ENCODE data around the gene NOTCH1. TPM values are rescaled to one million over a fixed set of nuclear protein-coding genes. Genes with fewer than 3 reads are reported as not detected.

Gene NOTCH1
- total RNA-seq, result 10 to 100 TPM; 23.4 to 24.2 TPM
- polyA plus RNA-seq (2013, experiment 1 of 2), result 72.4 TPM
- polyA plus RNA-seq (2013, experiment 2 of 2), result 68.2 TPM
- long read RNA-seq, experiment 1, partial matches to known transcripts, result 2 of 6 reads
- long read RNA-seq, experiment 1, other reads (novel, unspliced or antisense), result 4 of 6 reads
- long read RNA-seq, experiment 2, full-length matches to known transcripts, result 5 of 20 reads
- long read RNA-seq, experiment 2, partial matches to known transcripts, result 14 of 20 reads
- long read RNA-seq, experiment 2, other reads (novel, unspliced or antisense), result 1 of 20 reads
- long read RNA-seq, experiment 3, partial matches to known transcripts, result 3 of 11 reads
- long read RNA-seq, experiment 3, other reads (novel, unspliced or antisense), result 8 of 11 reads
- long read RNA-seq, experiment 4, result 0 reads

DNA sequence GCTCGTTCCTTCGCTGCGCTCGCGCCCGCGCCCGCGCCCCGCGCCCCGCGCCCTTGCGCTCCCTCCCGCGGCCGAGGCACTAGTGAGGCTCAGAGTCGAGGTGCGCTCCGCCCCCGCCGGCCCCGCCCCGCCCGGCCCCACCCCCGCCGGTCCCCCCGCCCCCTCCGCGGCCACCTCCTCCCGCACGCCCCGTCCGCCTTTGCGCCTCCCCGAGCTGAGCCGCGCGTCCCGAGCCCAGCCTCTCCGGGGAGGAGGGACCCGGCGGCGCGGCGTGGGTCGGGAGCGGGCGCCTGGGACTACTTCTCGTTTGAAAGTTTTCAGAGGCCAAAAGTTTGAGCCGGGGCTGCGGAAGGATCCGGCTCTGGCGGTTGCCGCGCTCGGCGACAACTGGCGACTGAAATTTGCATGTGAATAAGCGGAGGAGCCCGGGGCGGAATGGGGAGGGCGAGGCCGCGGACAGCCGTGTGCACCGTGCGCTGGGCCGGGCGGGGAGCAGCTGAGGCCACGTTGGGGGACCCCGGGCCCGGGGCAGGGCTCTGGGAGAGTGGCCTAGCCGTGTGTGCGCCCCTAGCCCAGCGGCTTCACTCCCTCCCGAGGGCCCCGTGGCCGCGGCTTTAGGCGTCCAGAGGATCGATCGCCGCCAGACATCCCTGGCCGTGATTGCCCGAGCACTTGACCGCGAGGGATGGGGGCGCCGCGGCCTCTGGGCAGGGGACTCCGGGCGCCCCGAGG is at the start of gene NOTCH1:
NOTCH1 (minus strand) TSS at position 84 of the 732 bp plus-strand sequence. CDS start 262 bp downstream, outside the sequence.
- H3K4me1 Mint-ChIP-seq, result peaks cover 9% of the 10 kb centered on the region
- no peaks in the 10 kb centered on the region for H3K36me3 Mint-ChIP-seq (ENCODE audit: low read depth)
- Histone ChIP-seq H3K36me3 (ENCODE audit: control insufficient read depth, insufficient read depth, low read length) (no peaks in the 10 kb centered on the region), H3K4me3 (ENCODE audit: low read length) (peak within 1 kb of the TSS; percentile 81), H3K4me1 (ENCODE audit: control insufficient read depth, insufficient read depth, low read length) (peaks cover 5% of the 10 kb centered on the region), H3K27ac (ENCODE audit: low read depth, low read length) (peak within 1 kb of the TSS; percentile 96), H3K9me3 (ENCODE audit: control insufficient read depth, low read length) (no peaks in the 10 kb centered on the region), H3K9ac (ENCODE audit: extremely low read depth, low read length, poor library complexity, severe bottlenecking) (peak within 1 kb of the TSS; percentile 49), H3K27me3 (ENCODE audit: control insufficient read depth, insufficient read depth, low read length, poor library complexity, severe bottlenecking) (peaks cover 16% of the 10 kb centered on the region)
- H3K4me3 Mint-ChIP-seq, result peak within 1 kb of the TSS; percentile 64
- H3K27ac Mint-ChIP-seq, result no peak within 1 kb of the TSS
- H3K27me3 Mint-ChIP-seq (ENCODE audit: insufficient read depth), result peaks cover 7% of the 10 kb centered on the region
- WGBS, 2 experiments (ENCODE audit: insufficient coverage in 1 of 2, insufficient read length in 1 of 2), result 0% methylated on average over 32 to 94 of the region's 94 CpGs
- DNase-seq, result peak; percentile 94
- TF ChIP-seq, protein P1, sequence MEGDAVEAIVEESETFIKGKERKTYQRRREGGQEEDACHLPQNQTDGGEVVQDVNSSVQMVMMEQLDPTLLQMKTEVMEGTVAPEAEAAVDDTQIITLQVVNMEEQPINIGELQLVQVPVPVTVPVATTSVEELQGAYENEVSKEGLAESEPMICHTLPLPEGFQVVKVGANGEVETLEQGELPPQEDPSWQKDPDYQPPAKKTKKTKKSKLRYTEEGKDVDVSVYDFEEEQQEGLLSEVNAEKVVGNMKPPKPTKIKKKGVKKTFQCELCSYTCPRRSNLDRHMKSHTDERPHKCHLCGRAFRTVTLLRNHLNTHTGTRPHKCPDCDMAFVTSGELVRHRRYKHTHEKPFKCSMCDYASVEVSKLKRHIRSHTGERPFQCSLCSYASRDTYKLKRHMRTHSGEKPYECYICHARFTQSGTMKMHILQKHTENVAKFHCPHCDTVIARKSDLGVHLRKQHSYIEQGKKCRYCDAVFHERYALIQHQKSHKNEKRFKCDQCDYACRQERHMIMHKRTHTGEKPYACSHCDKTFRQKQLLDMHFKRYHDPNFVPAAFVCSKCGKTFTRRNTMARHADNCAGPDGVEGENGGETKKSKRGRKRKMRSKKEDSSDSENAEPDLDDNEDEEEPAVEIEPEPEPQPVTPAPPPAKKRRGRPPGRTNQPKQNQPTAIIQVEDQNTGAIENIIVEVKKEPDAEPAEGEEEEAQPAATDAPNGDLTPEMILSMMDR (conservative IDR thresholded peaks at IDR 0.05), result no peak
- H3K9me3 Mint-ChIP-seq, result no peaks in the 10 kb centered on the region

DNA sequence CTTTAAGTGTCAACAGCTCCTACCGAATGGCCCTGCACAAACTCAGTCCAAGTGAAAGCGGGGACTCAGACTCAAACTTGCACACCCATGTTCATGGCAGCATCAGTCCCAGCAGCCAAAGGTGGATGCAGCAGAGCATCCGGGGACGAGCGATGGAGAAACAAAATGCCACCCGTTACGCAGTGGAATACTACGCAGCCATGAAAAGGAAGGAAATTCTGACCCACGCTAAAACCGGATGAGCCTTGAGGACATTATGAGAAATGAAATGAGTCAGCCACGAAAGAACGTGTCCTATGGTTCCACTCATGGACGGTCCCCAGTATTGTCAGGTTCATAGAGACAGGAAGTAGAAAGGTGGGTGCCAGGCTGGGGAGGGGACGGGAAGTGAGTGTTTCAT is 48.6 kb upstream of the NOTCH1 start:
- no peak overlapping the region for H3K4me3 ChIP-seq (ENCODE audit: low read length)
- no peaks in the 10 kb centered on the region for H3K36me3 ChIP-seq (ENCODE audit: control insufficient read depth, insufficient read depth, low read length)
- Mint-ChIP-seq H3K27ac (no peak overlapping the region), H3K36me3 (ENCODE audit: low read depth) (no peaks in the 10 kb centered on the region), H3K9me3 (no peaks in the 10 kb centered on the region), H3K27me3 (ENCODE audit: insufficient read depth) (no peaks in the 10 kb centered on the region), H3K4me3 (no peak overlapping the region), H3K4me1 (no peaks in the 10 kb centered on the region)
- H3K9me3 ChIP-seq (ENCODE audit: control insufficient read depth, low read length), result no peaks in the 10 kb centered on the region
- TF ChIP-seq, protein P1 (conservative IDR thresholded peaks at IDR 0.05), result no peak
- 93 to 97% methylated on average over 14 of the region's 14 CpGs for WGBS, 2 experiments (ENCODE audit: insufficient coverage in 1 of 2, insufficient read length in 1 of 2)
- no peak for DNase-seq
- H3K9ac ChIP-seq (ENCODE audit: extremely low read depth, low read length, poor library complexity, severe bottlenecking), result no peak overlapping the region
- no peaks in the 10 kb centered on the region for H3K27me3 ChIP-seq (ENCODE audit: control insufficient read depth, insufficient read depth, low read length, poor library complexity, severe bottlenecking)
- H3K27ac ChIP-seq (ENCODE audit: low read depth, low read length), result no peak overlapping the region
- no peaks in the 10 kb centered on the region for H3K4me1 ChIP-seq (ENCODE audit: control insufficient read depth, insufficient read depth, low read length)

DNA sequence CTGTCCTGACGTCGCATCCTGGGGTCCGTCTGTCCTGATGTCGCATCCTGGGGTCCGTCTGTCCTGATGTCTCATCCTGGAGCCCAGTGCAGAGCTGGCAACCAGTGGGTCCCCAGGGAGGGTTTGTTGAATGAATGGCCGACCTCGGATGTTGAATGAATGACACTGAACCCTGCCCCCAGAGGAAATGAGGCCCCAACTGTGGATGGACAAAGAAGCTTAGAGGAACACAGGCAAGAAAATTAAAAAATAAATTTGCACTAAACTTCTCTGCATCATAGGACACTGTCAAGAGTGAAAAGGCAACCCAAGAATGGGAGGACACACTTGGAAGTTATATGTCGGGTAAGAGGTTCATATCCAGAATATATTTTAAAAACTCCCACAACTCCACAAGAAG is 47.7 kb upstream of the NOTCH1 start:
- no peaks in the 10 kb centered on the region for H3K36me3 Mint-ChIP-seq (ENCODE audit: low read depth)
- no peaks in the 10 kb centered on the region for H3K27me3 Mint-ChIP-seq (ENCODE audit: insufficient read depth)
- no peak overlapping the region for H3K27ac ChIP-seq (ENCODE audit: low read depth, low read length)
- no peak for DNase-seq
- H3K9ac ChIP-seq (ENCODE audit: extremely low read depth, low read length, poor library complexity, severe bottlenecking), result no peak overlapping the region
- H3K4me1 ChIP-seq (ENCODE audit: control insufficient read depth, insufficient read depth, low read length), result peaks cover 4% of the 10 kb centered on the region
- peaks cover 7% of the 10 kb centered on the region for H3K4me1 Mint-ChIP-seq
- H3K27ac Mint-ChIP-seq, result no peak overlapping the region
- no peak overlapping the region for H3K4me3 ChIP-seq (ENCODE audit: low read length)
- no peaks in the 10 kb centered on the region for H3K36me3 ChIP-seq (ENCODE audit: control insufficient read depth, insufficient read depth, low read length)
- no peaks in the 10 kb centered on the region for H3K9me3 ChIP-seq (ENCODE audit: control insufficient read depth, low read length)
- WGBS, 2 experiments (ENCODE audit: insufficient coverage in 1 of 2, insufficient read length in 1 of 2), result 90 to 98% methylated on average over 7 to 8 of the region's 8 CpGs
- no peaks in the 10 kb centered on the region for H3K9me3 Mint-ChIP-seq
- no peak overlapping the region for H3K4me3 Mint-ChIP-seq
- H3K27me3 ChIP-seq (ENCODE audit: control insufficient read depth, insufficient read depth, low read length, poor library complexity, severe bottlenecking), result no peaks in the 10 kb centered on the region
- TF ChIP-seq, protein P1 (conservative IDR thresholded peaks at IDR 0.05), result no peak

Data from endodermal cell (in vitro differentiated cells).